ENCODE measurements around the gene WDR17.

GRCh38 chr4:176150356-176150682 lies 84.7 kb downstream of the WDR17 start:
- TF ChIP-seq CTCF (conservative IDR thresholded peaks at IDR 0.05 in 1 of 2, IDR thresholded peaks at IDR 0.05 in 1 of 2; ENCODE audit: low read depth in 1 of 2, low read length in 2 of 2): peak; percentile 14 to 35
- TF ChIP-seq EZH2 (IDR thresholded peaks at IDR 0.05; ENCODE audit: low read length, missing control alignments): no peak
